NCI-H2227 (cell line): ENCODE results near the gene FKBP9.

Experiments used
- DNase-seq: peaks from one replicate; lab custom pipeline; 2025; ENCODE audit not compliant: unreplicated experiment; lab: John Stamatoyannopoulos, UW

Gene FKBP9

GRCh38 chr7:33055158-33055557 lies 97.9 kb downstream of the FKBP9 start:
- no peak for DNase-seq
